SU-DHL-6 (cell line): ENCODE results near the gene MAP1B.

Experiments
- EZH2phosphoT487 ChIP-seq: fragments of 200-600 bp; sonication (generic), shearing (Covaris generic); conservative IDR thresholded peaks from 2 replicates; pipeline ENCODE4 v1.6.1; 2018; ENCODE audit warnings: mild to moderate bottlenecking, antibody characterized with exemption, low read length, moderate library complexity, mixed read lengths
- TF ChIP-seq, protein P1 (sequence below): fragments of 200-600 bp; sonication (generic); IDR thresholded peaks from one replicate; pipeline ENCODE4 v1.5.1; 2017; ENCODE audit warnings: antibody characterized with exemption, mild to moderate bottlenecking, low read length, moderate library complexity; ENCODE audit not compliant: insufficient read depth, poor library complexity, severe bottlenecking

DNA sequence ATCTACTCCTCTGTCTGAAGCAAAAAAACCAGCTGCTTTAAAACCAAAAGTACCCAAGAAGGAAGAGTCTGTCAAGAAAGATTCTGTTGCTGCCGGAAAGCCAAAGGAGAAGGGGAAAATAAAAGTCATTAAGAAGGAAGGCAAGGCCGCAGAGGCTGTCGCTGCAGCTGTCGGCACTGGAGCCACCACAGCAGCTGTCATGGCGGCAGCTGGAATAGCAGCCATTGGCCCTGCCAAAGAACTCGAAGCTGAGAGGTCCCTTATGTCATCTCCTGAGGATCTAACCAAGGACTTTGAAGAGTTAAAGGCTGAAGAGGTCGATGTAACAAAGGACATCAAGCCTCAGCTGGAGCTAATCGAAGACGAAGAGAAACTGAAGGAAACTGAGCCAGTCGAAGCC, 88.3 kb downstream of the MAP1B start:
- TF ChIP-seq, protein P1, sequence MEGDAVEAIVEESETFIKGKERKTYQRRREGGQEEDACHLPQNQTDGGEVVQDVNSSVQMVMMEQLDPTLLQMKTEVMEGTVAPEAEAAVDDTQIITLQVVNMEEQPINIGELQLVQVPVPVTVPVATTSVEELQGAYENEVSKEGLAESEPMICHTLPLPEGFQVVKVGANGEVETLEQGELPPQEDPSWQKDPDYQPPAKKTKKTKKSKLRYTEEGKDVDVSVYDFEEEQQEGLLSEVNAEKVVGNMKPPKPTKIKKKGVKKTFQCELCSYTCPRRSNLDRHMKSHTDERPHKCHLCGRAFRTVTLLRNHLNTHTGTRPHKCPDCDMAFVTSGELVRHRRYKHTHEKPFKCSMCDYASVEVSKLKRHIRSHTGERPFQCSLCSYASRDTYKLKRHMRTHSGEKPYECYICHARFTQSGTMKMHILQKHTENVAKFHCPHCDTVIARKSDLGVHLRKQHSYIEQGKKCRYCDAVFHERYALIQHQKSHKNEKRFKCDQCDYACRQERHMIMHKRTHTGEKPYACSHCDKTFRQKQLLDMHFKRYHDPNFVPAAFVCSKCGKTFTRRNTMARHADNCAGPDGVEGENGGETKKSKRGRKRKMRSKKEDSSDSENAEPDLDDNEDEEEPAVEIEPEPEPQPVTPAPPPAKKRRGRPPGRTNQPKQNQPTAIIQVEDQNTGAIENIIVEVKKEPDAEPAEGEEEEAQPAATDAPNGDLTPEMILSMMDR = no peak
- TF ChIP-seq EZH2phosphoT487 = no peak
